Omental fat pad (tissue), 4 donors: ENCODE results near the gene PGBD2. TPM values are rescaled to one million over a fixed set of nuclear protein-coding genes. Genes with fewer than 3 reads are reported as not detected.
A peak's percentile ranks its signal among the peaks of the same experiment; 100 is the strongest.

Experiments
- ATAC-seq: fragments of 150-250 bp; one replicate; pipeline ENCODE4 v1.9.1; 2016; ENCODE audit warnings: mild to moderate bottlenecking, moderate library complexity; ENCODE audit not compliant: low FRiP score
- DNase-seq: peaks from one replicate; pipeline ENCODE4 v3.0.0-alpha.2; 2019; ENCODE audit warnings: low spot score
- total RNA-seq, 4 donors: library from RNA; depleted of rRNA; stranded (reverse); fragments of >200 nt; gene quantifications; one replicate each; pipeline ENCODE4 v1.1.0, GENCODE V29; 2016
- TF ChIP-seq, protein P1 (sequence below), 3 donors: fragments of 450-650 bp; IDR thresholded peaks; one replicate each; pipeline ENCODE4 v1.5.1; 2016 to 2017; ENCODE audit warnings: antibody characterized with exemption in 3 of 3, mild to moderate bottlenecking in 3 of 3, moderate library complexity in 2 of 3

The PGBD2 gene
- total RNA-seq, 4 donors from 2014 or later = 2.6 to 5.6 (median 4.3) TPM

- ATAC-seq = no peak
- TF ChIP-seq, protein P1, sequence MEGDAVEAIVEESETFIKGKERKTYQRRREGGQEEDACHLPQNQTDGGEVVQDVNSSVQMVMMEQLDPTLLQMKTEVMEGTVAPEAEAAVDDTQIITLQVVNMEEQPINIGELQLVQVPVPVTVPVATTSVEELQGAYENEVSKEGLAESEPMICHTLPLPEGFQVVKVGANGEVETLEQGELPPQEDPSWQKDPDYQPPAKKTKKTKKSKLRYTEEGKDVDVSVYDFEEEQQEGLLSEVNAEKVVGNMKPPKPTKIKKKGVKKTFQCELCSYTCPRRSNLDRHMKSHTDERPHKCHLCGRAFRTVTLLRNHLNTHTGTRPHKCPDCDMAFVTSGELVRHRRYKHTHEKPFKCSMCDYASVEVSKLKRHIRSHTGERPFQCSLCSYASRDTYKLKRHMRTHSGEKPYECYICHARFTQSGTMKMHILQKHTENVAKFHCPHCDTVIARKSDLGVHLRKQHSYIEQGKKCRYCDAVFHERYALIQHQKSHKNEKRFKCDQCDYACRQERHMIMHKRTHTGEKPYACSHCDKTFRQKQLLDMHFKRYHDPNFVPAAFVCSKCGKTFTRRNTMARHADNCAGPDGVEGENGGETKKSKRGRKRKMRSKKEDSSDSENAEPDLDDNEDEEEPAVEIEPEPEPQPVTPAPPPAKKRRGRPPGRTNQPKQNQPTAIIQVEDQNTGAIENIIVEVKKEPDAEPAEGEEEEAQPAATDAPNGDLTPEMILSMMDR (IDR thresholded peaks at IDR 0.05) = no peak
Observed at GRCh38 chr1:248901578-248901977, 4.5 kb upstream of the PGBD2 start.

GRCh38 chr1:248904437-248905216 lies 1.4 kb upstream of the PGBD2 start:
- TF ChIP-seq, protein P1 (IDR thresholded peaks at IDR 0.05) = no peak
- no peak for ATAC-seq

More at GRCh38 chr1:248901578-248901977, 4.5 kb upstream of the PGBD2 start:
- DNase-seq = no peak

GRCh38 chr1:248905662-248906008 lies 400 bp upstream of the PGBD2 start:
- TF ChIP-seq, protein P1 (IDR thresholded peaks at IDR 0.05) = no peak

More at GRCh38 chr1:248904437-248905216, 1.4 kb upstream of the PGBD2 start:
- no peak for DNase-seq

DNA sequence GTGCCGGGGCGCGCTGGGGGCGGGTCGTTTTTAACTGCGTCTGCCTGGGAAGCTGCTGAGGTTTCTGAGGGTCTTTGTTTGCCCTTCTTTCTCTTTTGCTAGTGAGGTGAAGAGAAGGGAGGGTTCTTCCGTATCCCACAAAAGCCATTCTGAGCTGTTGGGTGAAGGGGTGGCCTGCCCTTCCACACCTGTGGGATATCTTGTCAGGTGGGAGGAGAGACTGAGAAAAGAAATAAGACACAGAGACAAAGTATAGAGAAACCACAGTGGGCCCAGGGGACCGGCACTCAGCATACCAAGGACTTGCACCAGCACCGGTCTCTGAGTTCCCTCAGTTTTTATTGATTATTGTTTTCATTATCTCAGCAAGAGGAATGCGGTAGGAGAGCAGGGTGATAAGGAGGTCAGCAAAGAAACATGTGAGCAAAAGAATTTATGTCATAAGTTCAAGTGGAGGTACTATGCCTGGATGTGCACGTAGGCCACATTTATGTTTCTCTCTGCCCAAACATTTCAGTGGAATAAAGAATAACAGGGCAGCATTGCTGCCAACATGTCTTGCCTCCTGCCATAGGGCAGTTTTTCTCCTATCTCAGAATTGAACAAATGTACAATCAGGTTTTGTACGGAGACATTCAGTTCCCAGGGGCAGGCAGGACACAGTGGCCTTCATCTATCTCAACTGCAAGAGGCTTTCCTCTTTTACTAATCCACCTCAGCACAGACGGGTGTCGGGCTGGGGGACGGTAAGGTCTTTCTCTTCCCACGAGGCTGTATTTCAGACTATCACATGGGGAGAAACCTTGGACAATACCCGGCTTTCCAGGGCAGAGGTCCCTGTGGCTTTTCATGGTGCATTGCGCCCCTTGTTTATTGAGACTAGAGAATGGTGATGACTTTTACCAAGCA lies 972 bp downstream of the PGBD2 start:
- no peak for DNase-seq
- ATAC-seq = peak; percentile 15
- TF ChIP-seq, protein P1 (IDR thresholded peaks at IDR 0.05) = no peak

More at GRCh38 chr1:248905662-248906008, 400 bp upstream of the PGBD2 start:
- DNase-seq = no peak
- ATAC-seq = peak; percentile 2

DNA sequence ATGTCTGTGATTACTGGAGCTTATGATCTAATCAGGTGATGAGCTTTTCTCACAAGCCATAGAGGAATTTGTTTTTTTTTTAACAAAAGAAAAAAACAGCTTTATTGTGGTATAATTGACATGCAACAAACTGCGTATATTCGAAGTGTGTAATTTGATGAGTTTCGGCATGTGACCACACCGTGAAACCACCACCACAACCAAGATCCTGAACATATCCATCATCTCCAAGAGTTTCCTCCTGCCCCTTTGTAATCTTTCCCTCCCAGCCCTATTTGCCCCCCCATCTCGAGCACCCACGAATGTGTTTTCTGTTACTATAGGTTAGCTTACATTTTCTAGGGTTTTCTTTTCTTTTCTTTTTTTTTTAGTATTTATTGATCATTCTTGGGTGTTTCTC lies 4.7 kb downstream of the PGBD2 start:
- DNase-seq = no peak
- TF ChIP-seq, protein P1 (IDR thresholded peaks at IDR 0.05) = no peak
- ATAC-seq = no peak

DNA sequence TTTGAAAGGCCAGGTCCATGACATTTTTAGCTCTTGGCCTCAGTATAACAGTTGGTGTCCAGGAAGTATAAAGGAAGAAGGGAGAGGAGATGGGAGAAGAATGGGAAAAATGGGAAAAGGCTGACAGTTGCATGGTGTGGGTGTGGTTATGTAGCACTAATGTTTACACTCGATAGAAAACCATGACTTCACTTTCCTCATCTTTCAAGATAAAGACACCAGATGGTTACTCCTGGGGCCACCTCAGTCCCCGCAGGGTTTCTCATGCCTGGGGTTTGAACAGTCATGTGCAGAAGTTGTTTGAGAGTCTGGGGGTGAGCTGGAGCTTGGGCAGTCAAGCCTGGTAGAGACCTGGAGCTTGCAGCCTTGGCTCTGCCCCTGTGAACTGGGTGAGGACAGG lies 7.9 kb downstream of the PGBD2 start:
- DNase-seq = no peak
- no peak for ATAC-seq
- TF ChIP-seq, protein P1 (IDR thresholded peaks at IDR 0.05) = no peak
